K562 (cell line): ENCODE measurements around the gene OR10H5. TPM values are rescaled to one million over a fixed set of nuclear protein-coding genes. Genes with fewer than 3 reads are reported as not detected.
"Not testable (repeated sequence)": the region's sequence is repeated elsewhere in the genome, so short reads cannot be mapped to it uniquely, and the experiment has no call there.

Experiments
- HDAC1 ChIP-seq, 2 experiments: fragments of 450-650 bp; IDR thresholded peaks; 2 replicates each; pipeline ENCODE4 v1.6.1; 2016 to 2017; ENCODE audit warnings: inconsistent platforms in 1 of 2, mild to moderate bottlenecking in 1 of 2, moderate library complexity in 1 of 2
- HDGF ChIP-seq: fragments of 450-650 bp; IDR thresholded peaks from 2 replicates; pipeline ENCODE4 v1.6.1; 2016
- MEIS2 ChIP-seq: fragments of 450-650 bp; IDR thresholded peaks from 2 replicates; pipeline ENCODE4 v1.6.1; 2014; ENCODE audit warnings: mild to moderate bottlenecking; ENCODE audit not compliant: partially characterized antibody
- ZNF197 ChIP-seq: fragments of 200-800 bp; sonication (Bioruptor generic); IDR thresholded peaks from 2 replicates; pipeline ENCODE4 v1.6.1; 2016; ENCODE audit warnings: low read depth, missing genetic modification characterization, missing compliant biosample characterization
- polyA plus RNA-seq, 8 experiments: library from polyadenylated mRNA; depleted of rRNA in 4 of 8; stranded (reverse) in 5 of 8; unstranded in 3 of 8; fragments of >200 nt; fragmentation: Nextera tagmentation in 2 of 8; fragmentation: Illumina TruSeq in 1 of 8; extraction: Ambion mirVana in 2 of 8; extraction: Trizol in 1 of 8; gene quantifications; 2 replicates each; pipeline versions ENCODE4 v1.2.1 to v1.2.3, GENCODE V29; 2011 to 2014; ENCODE audit warnings: inconsistent platforms in 1 of 8, missing spikeins in 1 of 8
- total RNA-seq, 7 experiments: library from RNA; depleted of rRNA in 6 of 7; stranded (reverse); fragments of >200 nt in 6 of 7; fragmentation: Illumina TruSeq in 2 of 7; extraction: Trizol in 2 of 7; gene quantifications; 2 replicates each; pipeline versions ENCODE4 v1.2.1 to v1.2.3, GENCODE V29; 2011 to 2021; ENCODE audit warnings: low replicate concordance in 1 of 7
- TF ChIP-seq, protein P1 (sequence below): fragments of 450-650 bp; formaldehyde crosslinking; IDR thresholded peaks from 2 replicates; pipeline ENCODE4 v1.4.0; 2020; ENCODE audit warnings: mild to moderate bottlenecking, moderate library complexity
- TF ChIP-seq, protein P2 (sequence below), 2 experiments: IDR thresholded peaks in 1 of 2; conservative IDR thresholded peaks in 1 of 2; 2 replicates each; pipeline ENCODE4 v1.6.1; 2016; ENCODE audit warnings: low read depth in 2 of 2, mild to moderate bottlenecking in 1 of 2, missing compliant biosample characterization in 1 of 2, missing genetic modification characterization in 1 of 2, moderate library complexity in 1 of 2

Gene OR10H5
- total and polyA plus RNA-seq, 9 of the 15 experiments (the other 6 are each of a cell fraction or from before 2014, with no cell fraction given): not detected

DNA sequence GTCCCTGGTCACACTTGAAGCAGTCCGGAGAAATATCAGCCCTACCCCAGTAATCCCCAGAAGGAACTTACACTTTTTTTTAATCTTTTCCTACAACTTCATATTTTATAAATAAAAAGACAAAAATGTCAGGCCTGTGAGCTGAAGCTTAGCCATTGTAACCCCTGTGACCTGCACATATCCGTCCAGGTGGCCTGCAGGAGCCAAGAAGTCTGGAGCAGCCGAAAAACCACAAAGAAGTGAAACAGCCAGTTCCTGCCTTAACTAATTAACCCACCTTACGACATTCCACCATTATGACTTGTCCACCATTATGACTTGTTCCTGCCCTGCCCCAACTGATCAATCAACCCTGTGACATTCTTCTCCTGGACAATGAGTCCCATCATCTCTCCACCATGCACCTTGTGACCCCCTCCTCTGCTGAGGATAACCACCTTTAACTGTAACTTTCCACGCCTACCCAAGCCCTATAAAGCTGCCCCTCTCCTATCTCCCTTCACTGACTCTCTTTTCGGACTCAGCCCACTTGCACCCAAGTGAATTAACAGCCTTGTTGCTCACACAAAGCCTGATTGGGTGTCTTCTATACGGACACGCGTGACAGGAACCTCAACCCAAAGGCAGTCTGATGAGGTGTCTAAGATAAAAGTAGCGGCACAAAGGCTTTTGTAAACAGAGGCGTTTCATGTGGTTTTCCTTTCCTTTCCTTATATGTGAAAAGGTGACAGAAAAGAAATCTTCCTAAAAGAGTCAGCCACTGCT, 48.3 kb downstream of the OR10H5 start (continued):
- TF ChIP-seq, protein P1, sequence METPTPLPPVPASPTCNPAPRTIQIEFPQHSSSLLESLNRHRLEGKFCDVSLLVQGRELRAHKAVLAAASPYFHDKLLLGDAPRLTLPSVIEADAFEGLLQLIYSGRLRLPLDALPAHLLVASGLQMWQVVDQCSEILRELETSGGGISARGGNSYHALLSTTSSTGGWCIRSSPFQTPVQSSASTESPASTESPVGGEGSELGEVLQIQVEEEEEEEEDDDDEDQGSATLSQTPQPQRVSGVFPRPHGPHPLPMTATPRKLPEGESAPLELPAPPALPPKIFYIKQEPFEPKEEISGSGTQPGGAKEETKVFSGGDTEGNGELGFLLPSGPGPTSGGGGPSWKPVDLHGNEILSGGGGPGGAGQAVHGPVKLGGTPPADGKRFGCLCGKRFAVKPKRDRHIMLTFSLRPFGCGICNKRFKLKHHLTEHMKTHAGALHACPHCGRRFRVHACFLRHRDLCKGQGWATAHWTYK: 0 out of 2 replicates have a peak, but pooled peaks have one; percentile 27
- TF ChIP-seq HDGF (peak; percentile 97), HDAC1 (IDR thresholded peaks at IDR 0.05) (peak in 1 of 2 experiments; percentile 77; a peak in 2 of 4 replicates), MEIS2 (peak; percentile 68), ZNF197 (CRISPR knock-in tag) (0 out of 2 replicates have a peak, but pooled peaks have one; percentile 38)
- TF ChIP-seq, protein P2, sequence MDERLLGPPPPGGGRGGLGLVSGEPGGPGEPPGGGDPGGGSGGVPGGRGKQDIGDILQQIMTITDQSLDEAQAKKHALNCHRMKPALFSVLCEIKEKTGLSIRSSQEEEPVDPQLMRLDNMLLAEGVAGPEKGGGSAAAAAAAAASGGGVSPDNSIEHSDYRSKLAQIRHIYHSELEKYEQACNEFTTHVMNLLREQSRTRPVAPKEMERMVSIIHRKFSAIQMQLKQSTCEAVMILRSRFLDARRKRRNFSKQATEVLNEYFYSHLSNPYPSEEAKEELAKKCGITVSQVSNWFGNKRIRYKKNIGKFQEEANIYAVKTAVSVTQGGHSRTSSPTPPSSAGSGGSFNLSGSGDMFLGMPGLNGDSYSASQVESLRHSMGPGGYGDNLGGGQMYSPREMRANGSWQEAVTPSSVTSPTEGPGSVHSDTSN (CRISPR knock-in tag; IDR thresholded peaks at IDR 0.05; ENCODE audit: low read depth): not testable (repeated sequence)
- TF ChIP-seq, protein P2 (tag; conservative IDR thresholded peaks at IDR 0.05; ENCODE audit: low read depth): 0 out of 2 replicates have a peak, but pooled peaks have one; percentile 5
